K562 (cell line): ENCODE measurements around the gene ENTPD8.

Experiments used
- NR1H2 ChIP-seq: sonication (generic); formaldehyde crosslinking; IDR thresholded peaks from 2 replicates; pipeline ENCODE4 v1.4.0; 2020; ENCODE audit warnings: mild to moderate bottlenecking, missing genetic modification reagents
- ZBTB8A ChIP-seq: fragments of 450-650 bp; IDR thresholded peaks from 2 replicates; pipeline ENCODE4 v1.6.1; 2018; ENCODE audit warnings: mild to moderate bottlenecking, moderate library complexity; ENCODE audit not compliant: partially characterized antibody

DNA sequence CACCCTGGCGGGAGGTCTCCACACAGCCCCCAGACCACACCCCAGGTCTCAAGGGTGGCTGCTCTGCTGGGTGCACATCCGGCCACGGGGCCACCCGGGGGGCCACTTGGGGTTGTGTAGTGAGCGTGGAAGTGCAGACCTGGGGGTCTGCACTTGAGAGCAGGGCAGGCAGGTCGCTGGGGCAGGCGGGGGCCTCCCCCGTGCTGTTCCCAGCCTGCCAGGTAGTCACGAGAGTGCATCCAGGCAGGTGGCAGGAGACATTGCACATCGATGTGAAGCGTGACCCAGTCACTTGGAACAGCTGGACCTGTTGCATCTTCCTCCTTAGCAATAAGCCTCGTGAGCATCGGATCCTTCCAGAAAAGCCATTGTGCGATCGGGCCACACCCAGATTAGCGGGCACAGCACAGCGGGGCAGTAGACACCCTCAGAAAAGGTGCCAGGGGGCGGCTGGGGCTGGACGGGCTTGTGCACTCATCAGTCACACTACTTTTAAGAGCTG lies 4.8 kb upstream of the ENTPD8 start:
- TF ChIP-seq ZBTB8A (no peak), NR1H2 (no peak)
